Activated CD8-positive, alpha-beta T cell treated with anti-CD3 and anti-CD28 coated beads for 36 hours (primary cell): ENCODE data around the gene CCDC93. TPM values are rescaled to one million over a fixed set of nuclear protein-coding genes. Genes with fewer than 3 reads are reported as not detected.
"Not testable (repeated sequence)": the region's sequence is repeated elsewhere in the genome, so short reads cannot be mapped to it uniquely, and the experiment has no call there.

Experiments
- ATAC-seq: fragments of 200-7000 bp; cut with Tn5 transposase; one replicate; pipeline ENCODE4 v1.10.0; 2021; ENCODE audit warnings: mild to moderate bottlenecking, moderate library complexity
- CTCF ChIA-PET: fragments of 350-600 bp; sonication (Branson Sonifier 250); formaldehyde crosslinking; loops from one replicate; lab custom pipeline; 2021; ENCODE audit warnings: antibody characterized with exemption; lab: Charles Lee
- POLR2A ChIA-PET: fragments of 350-600 bp; sonication (Branson Sonifier 250); formaldehyde crosslinking; loops from one replicate; lab custom pipeline; 2021; ENCODE audit warnings: antibody characterized with exemption; lab: Charles Lee
- DNase-seq: peaks from one replicate; pipeline ENCODE4 v3.0.0-alpha.2; 2020
- H3K27ac Mint-ChIP-seq: one replicate; pipeline ENCODE4 v1.8.0; 2021; ENCODE audit warnings: mild to moderate bottlenecking, mixed read lengths
- H3K27me3 Mint-ChIP-seq: one replicate; pipeline ENCODE4 v1.8.0; 2021; ENCODE audit warnings: mixed read lengths
- H3K36me3 Mint-ChIP-seq: one replicate; pipeline ENCODE4 v1.8.0; 2021; ENCODE audit warnings: low read depth, mixed read lengths
- H3K4me1 Mint-ChIP-seq: one replicate; pipeline ENCODE4 v1.8.0; 2021; ENCODE audit warnings: low read depth, mixed read lengths
- H3K4me3 Mint-ChIP-seq: one replicate; pipeline ENCODE4 v1.8.0; 2021; ENCODE audit warnings: mild to moderate bottlenecking, moderate library complexity, mixed read lengths
- H3K9me3 Mint-ChIP-seq: one replicate; pipeline ENCODE4 v1.8.0; 2021; ENCODE audit warnings: mixed read lengths
- CTCF ChIP-seq: fragments of 200-600 bp; IDR thresholded peaks from one replicate; pipeline ENCODE4 v1.8.0; 2022; ENCODE audit warnings: antibody characterized with exemption, mild to moderate bottlenecking
- intact Hi-C: fragments of 100-400 bp; cut with micrococcal nuclease; formaldehyde crosslinking; loops from one replicate; pipeline ENCODE4 v1.10.0; 2022
- total RNA-seq, 2 experiments: library from RNA; stranded (reverse); gene quantifications; one replicate each; pipeline ENCODE4 v1.2.3, GENCODE V29; 2021

Gene CCDC93
- total RNA-seq, 2 experiments from 2014 or later: 24.5 to 25.4 TPM

- H3K4me3 Mint-ChIP-seq: no peak overlapping the region
- ATAC-seq (no peak), DNase-seq (no peak)
- no peak overlapping the region for H3K27ac Mint-ChIP-seq
- TF ChIP-seq CTCF: no peak
- intact Hi-C loops: no loop called here
- H3K27me3 Mint-ChIP-seq: peaks cover 22% of the 10 kb centered on the region
- no peaks in the 10 kb centered on the region for H3K9me3 Mint-ChIP-seq
- no peaks in the 10 kb centered on the region for H3K36me3 Mint-ChIP-seq
- ChIA-PET CTCF (interaction anchor here (0.8 to 2.5 kb wide), 3 partner anchors 14 to 23 kb away, joined by 3 to 7 read pairs (median 3); no protein-coding TSS in a partner anchor), POLR2A (no interaction called here)
- H3K4me1 Mint-ChIP-seq: no peaks in the 10 kb centered on the region
Observed at GRCh38 chr2:118029025-118029424, 15.2 kb upstream of the CCDC93 start.

GRCh38 chr2:118021356-118021755, 7.5 kb upstream of the CCDC93 start:
- Mint-ChIP-seq H3K27ac (no peak overlapping the region), H3K27me3 (peaks cover 5% of the 10 kb centered on the region), H3K4me1 (peaks cover 8% of the 10 kb centered on the region), H3K4me3 (no peak overlapping the region), H3K9me3 (no peaks in the 10 kb centered on the region), H3K36me3 (no peaks in the 10 kb centered on the region)
- DNase-seq (no peak), ATAC-seq (no peak)
- intact Hi-C loops: loop anchor here (5.0 kb wide), 1 partner anchor 66 kb away; the partner anchor contains the start of gene INSIG2
- POLR2A ChIA-PET: no interaction called here
- CTCF ChIA-PET: interaction anchor here (1.2 to 1.9 kb wide), 3 partner anchors 11 to 42 kb away, joined by 3 to 12 read pairs (median 4); no protein-coding TSS in a partner anchor
- TF ChIP-seq CTCF: no peak

GRCh38 chr2:118019821-118020220, 6.0 kb upstream of the CCDC93 start:
- TF ChIP-seq CTCF: no peak
- ChIA-PET POLR2A (no interaction called here), CTCF (no interaction called here)
- ATAC-seq (no peak), DNase-seq (no peak)
- Mint-ChIP-seq H3K27ac (no peak overlapping the region), H3K4me1 (peaks cover 10% of the 10 kb centered on the region), H3K9me3 (no peaks in the 10 kb centered on the region), H3K4me3 (no peak overlapping the region), H3K36me3 (no peaks in the 10 kb centered on the region), H3K27me3 (peaks cover 2% of the 10 kb centered on the region)
- intact Hi-C loops: loop anchor here (5.0 kb wide), 1 partner anchor 67 kb away; the partner anchor contains the start of gene INSIG2

GRCh38 chr2:118016911-118017310, 3.0 kb upstream of the CCDC93 start:
- Mint-ChIP-seq H3K4me3 (no peak overlapping the region), H3K9me3 (no peaks in the 10 kb centered on the region), H3K36me3 (no peaks in the 10 kb centered on the region), H3K27ac (no peak overlapping the region), H3K27me3 (peaks cover 2% of the 10 kb centered on the region), H3K4me1 (peaks cover 26% of the 10 kb centered on the region)
- DNase-seq: peak; percentile 43
- POLR2A ChIA-PET: no interaction called here
- intact Hi-C loops: no loop called here
- TF ChIP-seq CTCF: no peak
- CTCF ChIA-PET: interaction anchor here (1.0 to 3.4 kb wide), 2 partner anchors 13 to 16 kb away, joined by 4 to 33 read pairs; no protein-coding TSS in a partner anchor
- peak; percentile 10 for ATAC-seq

- intact Hi-C loops: not testable (repeated sequence)
Observed at GRCh38 chr2:118015761-118016160, 1.9 kb upstream of the CCDC93 start.

More at GRCh38 chr2:118015761-118016160, 1.9 kb upstream of the CCDC93 start:
- not testable (repeated sequence) for H3K36me3 Mint-ChIP-seq, H3K27ac Mint-ChIP-seq, H3K27me3 Mint-ChIP-seq, ATAC-seq, H3K4me3 Mint-ChIP-seq, H3K9me3 Mint-ChIP-seq, DNase-seq
- ChIA-PET CTCF (interaction anchor here (1.0 to 3.4 kb wide), 2 partner anchors 12 to 17 kb away, joined by 4 to 33 read pairs; no protein-coding TSS in a partner anchor), POLR2A (interaction anchor here (0.6 kb wide), 1 partner anchor 80 kb away, joined by 3 read pairs; no protein-coding TSS in a partner anchor)
- peaks cover 33% of the 10 kb centered on the region for H3K4me1 Mint-ChIP-seq
